HCT116 (cell line): ENCODE data around the gene CACNG8.

Experiments used
- JUND ChIP-seq: IDR thresholded peaks from 2 replicates; pipeline ENCODE4 v1.6.1; 2012
- TF ChIP-seq, protein P1 (sequence below), 3 experiments: fragments of 200-600 bp in 1 of 3; sonication (generic) in 1 of 3; IDR thresholded peaks in 2 of 3; conservative IDR thresholded peaks in 1 of 3; 2 replicates each; pipeline ENCODE4 v1.5.1; 2012 to 2017; ENCODE audit warnings: low read depth in 2 of 3, low read length in 2 of 3, antibody characterized with exemption in 1 of 3, borderline replicate concordance in 1 of 3, control low read depth in 1 of 3, mild to moderate bottlenecking in 1 of 3, mixed read lengths in 1 of 3, mixed run types in 1 of 3, moderate library complexity in 1 of 3; ENCODE audit not compliant: insufficient read depth in 1 of 3

DNA sequence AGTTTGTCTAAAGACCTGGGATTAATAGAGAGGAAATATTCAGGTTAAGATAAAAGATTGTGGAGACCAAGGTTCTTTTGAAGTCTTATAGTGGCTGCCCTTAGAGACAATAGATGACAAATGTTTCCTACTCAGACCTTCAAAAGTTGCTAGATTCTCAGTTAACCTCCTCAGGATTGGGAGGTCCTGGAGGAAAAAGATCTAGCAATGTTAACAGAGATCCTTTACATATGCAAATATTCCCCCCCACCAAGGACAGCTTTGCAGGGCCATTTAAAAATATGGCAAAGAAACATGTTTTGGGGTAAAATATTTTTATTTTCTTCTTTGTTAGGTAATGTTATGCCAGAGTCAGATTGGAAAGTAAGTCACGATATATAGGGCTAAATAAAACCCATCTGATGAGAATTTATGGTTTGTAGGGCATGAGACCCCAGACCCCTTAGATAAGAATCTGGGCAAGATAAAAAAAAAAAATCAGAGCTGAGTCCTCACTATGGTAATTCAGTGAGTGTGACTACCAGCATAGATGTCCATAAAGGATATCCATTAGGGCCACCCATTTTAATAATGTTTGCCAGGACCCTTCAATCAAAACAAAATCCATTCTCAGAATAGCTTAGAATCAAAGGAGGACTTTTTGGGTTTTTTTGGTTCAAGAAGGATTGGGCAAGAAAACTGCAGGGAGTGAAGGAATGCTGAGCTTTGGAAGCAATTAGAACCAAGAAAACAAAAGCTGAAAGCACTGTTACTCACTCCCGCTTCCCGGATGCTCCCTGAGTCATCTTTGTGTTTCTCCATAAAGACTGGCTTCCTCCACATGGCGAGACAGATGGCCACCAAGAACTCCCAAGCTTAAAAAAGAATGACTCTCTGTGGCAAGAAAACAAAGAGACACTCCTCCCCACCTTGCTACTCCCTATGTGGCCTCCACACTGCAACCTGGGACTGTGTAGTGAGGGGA lies 72.8 kb downstream of the CACNG8 start:
- TF ChIP-seq, protein P1, sequence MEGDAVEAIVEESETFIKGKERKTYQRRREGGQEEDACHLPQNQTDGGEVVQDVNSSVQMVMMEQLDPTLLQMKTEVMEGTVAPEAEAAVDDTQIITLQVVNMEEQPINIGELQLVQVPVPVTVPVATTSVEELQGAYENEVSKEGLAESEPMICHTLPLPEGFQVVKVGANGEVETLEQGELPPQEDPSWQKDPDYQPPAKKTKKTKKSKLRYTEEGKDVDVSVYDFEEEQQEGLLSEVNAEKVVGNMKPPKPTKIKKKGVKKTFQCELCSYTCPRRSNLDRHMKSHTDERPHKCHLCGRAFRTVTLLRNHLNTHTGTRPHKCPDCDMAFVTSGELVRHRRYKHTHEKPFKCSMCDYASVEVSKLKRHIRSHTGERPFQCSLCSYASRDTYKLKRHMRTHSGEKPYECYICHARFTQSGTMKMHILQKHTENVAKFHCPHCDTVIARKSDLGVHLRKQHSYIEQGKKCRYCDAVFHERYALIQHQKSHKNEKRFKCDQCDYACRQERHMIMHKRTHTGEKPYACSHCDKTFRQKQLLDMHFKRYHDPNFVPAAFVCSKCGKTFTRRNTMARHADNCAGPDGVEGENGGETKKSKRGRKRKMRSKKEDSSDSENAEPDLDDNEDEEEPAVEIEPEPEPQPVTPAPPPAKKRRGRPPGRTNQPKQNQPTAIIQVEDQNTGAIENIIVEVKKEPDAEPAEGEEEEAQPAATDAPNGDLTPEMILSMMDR (IDR thresholded peaks at IDR 0.05 in 2 of 3, conservative IDR thresholded peaks at IDR 0.05 in 1 of 3; ENCODE audit: borderline replicate concordance in 1 of 3, insufficient read depth in 1 of 3, low read depth in 2 of 3, low read length in 2 of 3): no peak
- no peak for TF ChIP-seq JUND
